Measurements from ENCODE around the gene ASS1. TPM values are rescaled to one million over a fixed set of nuclear protein-coding genes. Genes with fewer than 3 reads are reported as not detected.

Gene ASS1
- polyA plus RNA-seq, 5 donors: 12.2 to 33.2 (median 22.0) TPM

DNA sequence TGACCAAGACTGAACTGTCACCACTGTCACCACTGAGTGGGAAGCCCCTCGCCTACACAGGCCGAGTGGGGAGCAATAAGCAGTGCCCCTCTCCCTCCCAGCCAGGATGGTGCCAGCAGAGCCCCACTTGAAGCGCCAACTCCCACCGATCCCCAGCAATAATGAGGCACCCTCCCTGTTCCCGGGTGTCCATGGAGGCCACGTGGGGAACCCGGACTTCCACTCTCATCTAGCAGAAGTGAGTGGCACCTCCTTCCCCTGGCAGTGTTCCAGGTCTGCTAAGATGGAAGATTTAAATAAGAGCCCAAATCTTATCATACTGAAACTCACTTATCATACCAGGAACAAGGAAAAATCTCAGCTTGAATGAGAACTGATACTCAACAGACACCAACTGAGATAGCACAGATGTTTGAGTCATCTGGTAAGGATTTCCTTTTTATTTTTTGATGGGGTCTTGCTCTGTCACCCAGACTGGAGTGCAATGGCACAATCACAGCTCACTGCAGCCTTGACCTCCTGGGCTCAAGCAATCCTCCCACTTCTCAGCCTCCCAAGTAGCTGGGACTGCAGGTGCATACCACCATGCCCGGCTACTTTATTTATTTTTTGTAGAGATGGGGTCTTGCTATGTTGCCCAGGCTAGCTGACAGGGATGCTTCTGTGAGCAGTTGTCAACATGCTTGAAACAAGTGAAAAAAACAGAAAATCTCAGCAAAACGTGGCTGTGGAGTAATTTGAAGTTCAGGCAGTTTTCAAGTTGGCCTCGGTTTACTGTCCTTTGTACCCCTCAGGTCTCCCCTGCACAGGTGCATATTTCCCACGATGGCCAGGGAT lies 29.6 kb upstream of the ASS1 start:
- no peak for DNase-seq

GRCh38 chr9:130417602-130418001 lies 27.2 kb upstream of the ASS1 start:
- DNase-seq: no peak

GRCh38 chr9:130418776-130419175 lies 26.0 kb upstream of the ASS1 start:
- no peak for DNase-seq

- no peak for DNase-seq
Observed at GRCh38 chr9:130419521-130420035, 25.2 kb upstream of the ASS1 start.

DNA sequence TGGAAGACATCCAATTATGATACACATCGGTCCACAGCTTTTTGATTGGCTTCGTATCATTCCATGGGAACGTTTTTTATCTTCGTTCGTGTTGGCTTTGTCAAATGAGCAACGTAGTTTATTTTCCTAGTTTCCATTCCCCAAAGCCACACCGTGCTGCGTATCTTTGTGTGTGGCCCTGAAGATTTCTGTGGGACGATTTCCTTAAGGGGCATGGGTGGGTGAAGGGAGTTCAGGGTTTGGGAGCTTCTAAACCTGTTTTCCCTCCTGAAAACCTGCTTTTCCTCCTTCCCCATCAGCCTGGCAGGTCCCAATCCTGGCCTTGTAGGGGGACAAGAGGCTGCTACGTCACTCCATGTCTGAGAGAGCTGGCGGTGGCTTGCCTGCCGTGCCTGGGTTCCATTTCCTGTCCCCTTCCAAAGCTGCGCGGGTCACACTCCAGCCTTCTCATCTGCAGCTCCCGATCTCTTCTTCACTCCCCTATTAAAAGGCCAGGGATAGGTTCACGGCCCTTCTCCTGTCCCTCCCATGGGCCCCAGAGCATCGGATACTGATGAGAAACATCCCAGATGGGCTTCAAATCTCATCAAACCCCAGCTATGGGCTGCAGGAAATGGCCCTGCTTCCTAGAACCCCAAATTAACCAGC lies 23.5 kb upstream of the ASS1 start:
- DNase-seq: no peak

- DNase-seq: no peak
Observed at GRCh38 chr9:130421802-130422276, 22.9 kb upstream of the ASS1 start.

DNA sequence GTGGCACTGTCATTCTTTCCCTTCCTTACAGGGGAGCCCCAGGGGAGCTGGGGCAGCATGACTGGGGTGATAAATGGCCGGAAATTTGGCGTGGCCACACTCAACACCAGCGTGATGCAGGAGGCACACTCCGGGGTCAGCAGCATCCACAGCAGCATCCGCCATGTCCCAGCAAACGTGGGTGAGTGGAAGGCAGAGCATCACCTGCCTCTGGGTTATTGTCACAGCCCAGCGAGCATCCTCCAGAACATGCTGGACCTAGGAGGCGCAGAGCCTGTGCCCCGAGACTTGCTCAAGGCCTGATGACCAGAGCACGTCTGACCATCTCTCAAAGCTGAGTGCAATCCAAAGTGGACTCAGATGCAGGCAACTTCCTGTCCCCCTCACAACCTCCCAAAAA lies 22.2 kb upstream of the ASS1 start:
- DNase-seq: no peak

DNA sequence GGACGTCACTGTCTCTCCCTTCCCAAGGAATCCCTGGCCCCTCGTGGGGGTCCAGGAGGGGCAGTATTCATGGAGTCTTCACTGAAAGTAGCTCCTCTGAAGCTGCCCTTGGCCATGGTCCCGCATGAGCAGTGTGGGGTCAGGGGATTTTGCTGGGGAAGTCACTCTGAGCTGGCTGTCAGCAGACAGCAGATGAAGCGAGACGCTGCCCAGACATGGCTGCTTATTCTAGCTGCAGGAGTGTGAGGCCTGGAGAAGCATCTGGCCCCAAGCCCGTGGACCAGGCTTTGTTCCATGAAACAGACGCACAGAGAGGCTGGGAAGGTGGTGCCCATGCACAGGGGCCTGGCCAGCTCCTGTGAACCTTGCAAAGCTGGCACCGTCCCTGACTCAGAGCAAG lies 21.5 kb upstream of the ASS1 start:
- no peak for DNase-seq

- DNase-seq: no peak
Observed at GRCh38 chr9:130424595-130425454, 19.9 kb upstream of the ASS1 start.

DNA sequence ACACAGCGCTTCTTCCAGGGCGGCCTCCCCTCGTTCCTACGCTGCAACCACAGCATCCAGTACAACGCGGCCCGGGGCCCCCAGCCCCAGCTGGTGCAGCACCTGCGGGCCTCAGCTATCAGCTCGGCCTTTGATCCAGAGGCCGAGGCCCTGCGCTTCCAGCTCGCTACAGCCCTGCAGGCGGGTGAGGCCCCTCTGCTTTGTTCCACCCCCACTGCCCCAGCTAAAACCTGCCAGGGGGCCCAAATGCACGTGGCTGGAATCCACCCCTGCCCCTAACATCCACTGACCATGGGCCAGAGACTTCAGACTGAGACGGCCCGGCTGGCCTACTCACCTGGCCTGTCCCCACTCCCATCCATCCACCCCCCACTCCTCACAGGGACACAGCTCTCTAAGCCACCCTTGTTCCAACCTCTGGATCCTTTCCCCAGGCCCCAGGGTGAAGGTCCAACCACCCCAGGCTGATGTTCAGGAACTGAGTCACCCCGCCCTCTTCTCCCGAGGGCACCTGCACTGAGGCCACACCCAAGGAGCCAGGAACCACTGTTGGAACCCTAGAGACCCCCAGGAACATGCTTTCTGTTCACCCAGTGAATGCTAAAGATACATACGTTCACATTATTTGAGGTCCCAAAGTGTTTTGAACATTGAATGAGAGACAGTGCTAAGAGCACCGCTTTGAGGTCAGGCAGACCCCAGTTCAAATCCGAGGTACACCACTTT lies 18.9 kb upstream of the ASS1 start:
- DNase-seq: no peak

- DNase-seq: no peak
Observed at GRCh38 chr9:130426467-130426773, 18.3 kb upstream of the ASS1 start.

DNA sequence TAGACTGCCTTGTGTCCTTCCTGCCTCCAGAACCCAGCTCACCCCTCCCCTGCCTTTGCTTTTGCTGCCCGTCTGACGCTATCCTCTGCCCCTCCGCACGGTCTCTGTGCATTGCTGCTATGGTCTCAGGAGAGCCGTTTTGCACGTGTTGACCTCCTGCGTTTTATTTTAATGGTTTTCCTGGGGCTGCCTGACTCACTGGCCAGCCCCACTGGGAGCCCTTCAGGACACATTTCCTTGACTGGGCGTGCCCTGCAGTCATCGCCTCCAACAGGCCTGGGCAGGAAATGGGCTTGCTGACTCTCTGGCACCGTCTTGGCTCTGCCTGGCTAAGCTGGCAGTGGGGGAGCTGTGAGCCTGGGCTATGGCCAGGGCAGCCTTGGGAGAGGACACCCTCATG lies 17.9 kb upstream of the ASS1 start:
- no peak for DNase-seq

- no peak for DNase-seq
Observed at GRCh38 chr9:130427326-130427725, 17.4 kb upstream of the ASS1 start.

DNA sequence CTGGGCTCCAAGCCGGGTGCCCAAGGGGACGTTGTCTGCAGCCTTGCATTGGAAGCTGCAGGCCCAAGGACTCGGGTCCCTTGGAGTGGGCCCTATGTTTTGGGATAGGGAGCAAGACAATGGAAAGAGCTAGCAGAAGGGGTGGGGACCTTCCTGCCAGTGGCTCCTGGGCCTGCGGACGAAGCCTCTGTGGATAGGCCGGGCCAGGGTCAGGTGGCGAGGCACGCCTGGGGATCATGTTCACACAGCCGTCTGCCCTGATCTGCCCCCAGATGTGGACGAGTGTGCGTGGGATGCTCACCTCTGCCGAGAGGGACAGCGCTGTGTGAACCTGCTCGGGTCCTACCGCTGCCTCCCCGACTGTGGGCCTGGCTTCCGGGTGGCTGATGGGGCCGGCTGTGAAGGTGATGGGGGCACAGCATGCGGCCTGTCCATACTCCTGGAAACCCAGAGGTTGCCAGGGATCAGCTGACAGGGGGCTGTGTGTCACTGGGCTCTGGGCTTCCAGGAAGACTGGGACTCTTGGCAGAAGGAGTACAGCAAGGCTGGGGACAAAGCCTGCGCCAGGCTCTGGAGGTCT lies 16.6 kb upstream of the ASS1 start:
- no peak for DNase-seq

GRCh38 chr9:130429381-130429780 lies 15.4 kb upstream of the ASS1 start:
- DNase-seq: no peak

DNA sequence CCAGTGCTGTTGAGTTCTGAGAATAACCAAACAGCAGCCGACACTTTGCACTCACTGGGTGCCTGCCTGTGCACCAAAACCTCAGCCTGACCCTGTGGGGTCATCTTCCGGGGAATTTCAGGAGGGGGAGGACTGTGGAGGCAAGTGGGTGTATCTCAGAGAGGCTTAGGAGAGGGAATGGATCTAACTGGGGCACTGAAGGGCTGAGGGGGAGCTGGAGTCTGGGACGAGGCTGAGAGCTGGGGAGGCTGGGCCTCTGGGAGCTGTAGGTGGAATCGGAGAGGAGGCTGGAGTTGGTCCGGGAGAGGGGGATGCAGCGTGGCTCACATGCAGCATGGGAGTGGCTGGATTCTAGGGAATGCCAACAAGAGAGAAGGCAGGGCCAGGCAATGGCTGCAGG lies 14.9 kb upstream of the ASS1 start:
- DNase-seq: no peak

GRCh38 chr9:130430232-130430631 lies 14.5 kb upstream of the ASS1 start:
- DNase-seq: no peak

DNA sequence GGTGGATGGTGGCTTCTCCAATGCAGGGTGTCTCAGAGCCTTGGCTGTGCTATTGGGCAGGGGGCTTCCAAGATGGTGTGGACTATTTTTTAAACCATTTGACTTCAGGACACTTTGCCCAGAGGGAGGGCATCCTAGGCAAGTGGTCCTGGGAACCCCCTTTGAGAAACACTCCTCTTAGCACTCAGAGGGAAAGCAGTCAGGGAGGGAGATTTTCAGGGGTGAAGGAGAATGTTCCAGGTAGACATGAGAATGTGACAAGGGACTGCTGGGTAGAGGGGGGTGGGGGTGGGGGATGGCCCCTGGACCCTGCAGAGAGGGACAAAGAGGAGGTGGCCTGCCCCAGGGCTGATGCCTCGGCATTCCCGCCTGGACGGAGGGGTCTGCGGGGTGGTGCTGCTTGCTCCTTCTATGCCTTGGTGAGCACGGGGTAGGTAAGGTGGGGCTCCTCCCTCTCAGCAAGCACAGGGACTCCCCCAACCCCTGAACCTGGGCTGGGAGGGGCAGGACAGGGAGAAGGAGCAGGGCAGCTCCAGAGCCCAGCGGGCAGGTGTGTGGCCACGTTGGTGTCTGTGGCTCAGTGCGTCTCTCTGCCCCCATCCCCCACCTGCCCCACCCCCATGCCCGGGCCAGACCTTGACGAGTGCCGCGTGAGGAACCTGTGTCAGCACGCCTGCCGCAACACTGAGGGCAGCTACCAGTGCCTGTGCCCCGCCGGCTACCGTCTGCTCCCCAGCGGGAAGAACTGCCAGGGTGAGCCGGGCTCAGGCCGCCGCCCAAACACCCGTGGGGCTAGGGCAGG lies 13.8 kb upstream of the ASS1 start:
- DNase-seq: no peak

DNA sequence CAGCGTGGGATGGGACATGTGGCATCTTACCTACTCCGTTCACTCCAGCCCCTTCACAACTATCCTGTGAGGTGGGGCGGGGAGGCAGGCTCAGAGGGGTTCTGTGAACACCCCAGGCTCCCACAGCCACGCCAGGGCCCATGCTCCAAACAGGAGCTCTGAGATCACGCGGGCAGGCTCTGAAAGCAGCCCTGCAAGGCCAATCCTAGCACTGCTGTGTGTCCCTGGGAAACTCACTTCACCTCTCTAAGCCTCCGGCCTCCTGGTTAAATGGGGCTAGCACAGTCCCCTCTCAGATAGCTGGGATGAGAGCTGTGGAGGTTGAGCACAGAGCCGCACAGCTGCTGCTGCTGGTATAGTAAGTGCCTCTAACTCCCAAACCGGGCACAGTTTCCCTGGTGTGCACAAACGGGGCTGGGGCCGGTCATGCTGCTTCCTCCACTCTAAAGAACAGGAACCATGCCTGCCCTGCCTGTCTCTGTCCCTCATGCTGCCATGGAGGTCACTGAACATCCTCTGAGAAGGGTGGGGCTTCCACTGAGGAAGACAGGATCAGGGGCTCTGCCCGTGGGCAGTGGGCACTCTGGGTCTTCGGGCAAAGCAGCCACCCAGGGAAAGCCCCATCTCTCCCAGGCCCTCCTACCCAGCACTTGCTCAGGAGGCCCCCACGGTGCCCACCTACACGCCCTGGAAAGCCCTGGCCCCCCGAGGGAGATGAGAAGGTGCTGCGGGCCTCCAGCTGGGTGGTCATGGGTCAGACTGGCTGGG lies 13.0 kb upstream of the ASS1 start:
- DNase-seq: no peak

DNA sequence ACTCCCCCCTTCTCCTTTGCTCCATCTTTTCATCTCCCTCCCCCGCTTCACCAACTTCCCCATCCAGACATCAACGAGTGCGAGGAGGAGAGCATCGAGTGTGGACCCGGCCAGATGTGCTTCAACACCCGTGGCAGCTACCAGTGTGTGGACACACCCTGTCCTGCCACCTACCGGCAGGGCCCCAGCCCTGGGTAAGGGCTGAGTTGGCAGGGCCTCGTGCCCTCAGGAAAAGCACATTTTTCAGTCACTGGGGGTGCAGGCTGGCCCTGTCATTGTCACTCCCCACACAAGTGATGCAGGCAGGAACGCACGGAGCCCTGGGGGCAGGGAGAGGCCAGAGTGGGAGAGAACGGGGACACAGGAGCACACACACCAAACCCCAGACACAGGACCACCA lies 12.4 kb upstream of the ASS1 start:
- no peak for DNase-seq
